Upper lobe of right lung (tissue), 1 donor: Measurements from ENCODE around the gene HEPACAM2. TPM values are rescaled to one million over a fixed set of nuclear protein-coding genes. Genes with fewer than 3 reads are reported as not detected.

Experiments used
- ATAC-seq: fragments of 200-7000 bp; cut with Tn5 transposase; one replicate; pipeline ENCODE4 v1.9.1; 2020; ENCODE audit warnings: mild to moderate bottlenecking, moderate library complexity
- DNase-seq: peaks from one replicate; pipeline ENCODE4 v3.0.0-alpha.2; 2020
- H3K27ac ChIP-seq: fragments of 200-600 bp; one replicate; pipeline ENCODE4 v1.8.0; 2022
- H3K27me3 ChIP-seq: fragments of 200-600 bp; one replicate; pipeline ENCODE4 v1.8.0; 2022; ENCODE audit warnings: mild to moderate bottlenecking
- H3K36me3 ChIP-seq: fragments of 200-600 bp; one replicate; pipeline ENCODE4 v1.8.0; 2022
- H3K4me1 ChIP-seq: fragments of 200-600 bp; one replicate; pipeline ENCODE4 v1.8.0; 2022
- H3K4me3 ChIP-seq: fragments of 200-600 bp; one replicate; pipeline ENCODE4 v1.8.0; 2022; ENCODE audit warnings: mild to moderate bottlenecking
- H3K9me3 ChIP-seq: fragments of 200-600 bp; one replicate; pipeline ENCODE4 v1.8.0; 2022
- intact Hi-C: fragments of 100-400 bp; cut with DNase I; formaldehyde crosslinking; loops from one replicate; pipeline ENCODE4 v1.11.0; 2022
- total RNA-seq: library from RNA; stranded (reverse); fragmentation: NEBNext Ultra II Directional; extraction: Animal tissue kit (Norgen Biotek cat#: 25700); gene quantifications from one replicate; pipeline ENCODE4 v1.2.1, GENCODE V29; 2021
- TF ChIP-seq, protein P1 (sequence below): fragments of 200-600 bp; IDR thresholded peaks from one replicate; pipeline ENCODE4 v1.8.0; 2022; ENCODE audit warnings: antibody characterized with exemption
- donor health status: DM: no; HTN: yes; CAD: no; lungs with severe emphysema.

The HEPACAM2 gene
- total RNA-seq, 1 donor from 2014 or later, result not detected

GRCh38 chr7:93175219-93175618, 51.0 kb downstream of the HEPACAM2 start:
- intact Hi-C loops, result no loop called here
- no peaks in the 10 kb centered on the region for H3K9me3 ChIP-seq
- ATAC-seq (no peak), DNase-seq (no peak)
- TF ChIP-seq, protein P1, sequence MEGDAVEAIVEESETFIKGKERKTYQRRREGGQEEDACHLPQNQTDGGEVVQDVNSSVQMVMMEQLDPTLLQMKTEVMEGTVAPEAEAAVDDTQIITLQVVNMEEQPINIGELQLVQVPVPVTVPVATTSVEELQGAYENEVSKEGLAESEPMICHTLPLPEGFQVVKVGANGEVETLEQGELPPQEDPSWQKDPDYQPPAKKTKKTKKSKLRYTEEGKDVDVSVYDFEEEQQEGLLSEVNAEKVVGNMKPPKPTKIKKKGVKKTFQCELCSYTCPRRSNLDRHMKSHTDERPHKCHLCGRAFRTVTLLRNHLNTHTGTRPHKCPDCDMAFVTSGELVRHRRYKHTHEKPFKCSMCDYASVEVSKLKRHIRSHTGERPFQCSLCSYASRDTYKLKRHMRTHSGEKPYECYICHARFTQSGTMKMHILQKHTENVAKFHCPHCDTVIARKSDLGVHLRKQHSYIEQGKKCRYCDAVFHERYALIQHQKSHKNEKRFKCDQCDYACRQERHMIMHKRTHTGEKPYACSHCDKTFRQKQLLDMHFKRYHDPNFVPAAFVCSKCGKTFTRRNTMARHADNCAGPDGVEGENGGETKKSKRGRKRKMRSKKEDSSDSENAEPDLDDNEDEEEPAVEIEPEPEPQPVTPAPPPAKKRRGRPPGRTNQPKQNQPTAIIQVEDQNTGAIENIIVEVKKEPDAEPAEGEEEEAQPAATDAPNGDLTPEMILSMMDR, result no peak
- no peaks in the 10 kb centered on the region for H3K36me3 ChIP-seq
- H3K4me3 ChIP-seq, result no peak overlapping the region
- no peaks in the 10 kb centered on the region for H3K4me1 ChIP-seq
- H3K27ac ChIP-seq, result no peak overlapping the region
- no peaks in the 10 kb centered on the region for H3K27me3 ChIP-seq

DNA sequence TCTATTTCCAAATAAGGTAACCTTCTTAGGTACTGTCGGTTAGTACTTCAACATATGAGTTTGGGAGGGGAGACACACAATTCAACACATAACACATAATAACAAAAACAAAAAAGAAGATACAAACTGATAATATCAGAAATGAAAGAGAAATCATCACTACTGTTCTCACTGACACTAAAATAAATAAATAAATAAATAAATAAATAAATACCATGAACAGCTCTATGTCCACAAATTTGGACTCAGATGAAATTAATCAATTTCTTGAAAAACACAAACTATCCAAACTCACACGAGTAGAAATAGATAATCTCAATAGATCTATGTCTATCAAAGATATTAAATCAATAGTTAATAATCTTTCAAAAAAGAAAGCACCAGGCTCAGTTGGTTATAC, 53.6 kb downstream of the HEPACAM2 start:
- TF ChIP-seq, protein P1, result no peak
- Histone ChIP-seq H3K36me3 (no peaks in the 10 kb centered on the region), H3K9me3 (no peaks in the 10 kb centered on the region), H3K27ac (no peak overlapping the region), H3K27me3 (no peaks in the 10 kb centered on the region), H3K4me1 (no peaks in the 10 kb centered on the region), H3K4me3 (no peak overlapping the region)
- no peak for ATAC-seq
- DNase-seq, result no peak
- intact Hi-C loops, result no loop called here

DNA sequence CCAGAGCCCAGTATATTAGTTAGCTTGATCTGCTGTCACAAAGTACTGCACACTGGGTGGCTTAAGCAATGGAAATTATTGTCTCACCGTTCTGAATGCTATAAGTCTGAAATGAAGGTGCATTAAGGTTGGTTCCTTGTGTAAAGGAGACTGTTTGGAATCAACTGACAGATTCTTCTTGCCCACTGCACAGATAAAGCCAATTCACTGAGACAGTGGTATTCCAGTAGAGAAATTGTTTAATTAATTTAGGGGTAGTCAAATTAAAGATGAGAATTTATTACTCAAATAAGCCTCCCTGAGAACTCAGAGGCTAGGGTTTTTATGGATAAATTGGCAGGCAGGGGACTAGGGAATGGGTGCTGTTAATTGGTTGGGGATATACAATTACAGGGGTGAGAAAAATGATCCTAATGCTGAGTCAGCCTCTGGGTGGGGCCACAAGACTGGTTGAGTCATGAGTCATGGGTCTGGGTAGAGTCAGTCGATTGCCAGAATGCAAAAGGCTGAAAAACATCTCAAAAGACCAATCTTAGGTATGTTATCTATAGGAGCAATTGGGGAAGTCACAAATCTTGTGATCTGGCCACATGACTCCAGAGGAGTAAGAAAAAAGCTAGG, 54.6 kb downstream of the HEPACAM2 start:
- Histone ChIP-seq H3K27ac (no peak overlapping the region), H3K4me1 (no peaks in the 10 kb centered on the region), H3K27me3 (no peaks in the 10 kb centered on the region), H3K9me3 (no peaks in the 10 kb centered on the region), H3K4me3 (no peak overlapping the region), H3K36me3 (no peaks in the 10 kb centered on the region)
- TF ChIP-seq, protein P1, result no peak
- ATAC-seq (no peak), DNase-seq (no peak)
- intact Hi-C loops, result no loop called here

GRCh38 chr7:93165447-93165846, 60.8 kb downstream of the HEPACAM2 start:
- Histone ChIP-seq H3K36me3 (no peaks in the 10 kb centered on the region), H3K4me1 (no peaks in the 10 kb centered on the region), H3K9me3 (no peaks in the 10 kb centered on the region), H3K4me3 (no peak overlapping the region), H3K27me3 (no peaks in the 10 kb centered on the region), H3K27ac (no peak overlapping the region)
- ATAC-seq (no peak), DNase-seq (no peak)
- TF ChIP-seq, protein P1, result no peak
- intact Hi-C loops, result no loop called here

DNA sequence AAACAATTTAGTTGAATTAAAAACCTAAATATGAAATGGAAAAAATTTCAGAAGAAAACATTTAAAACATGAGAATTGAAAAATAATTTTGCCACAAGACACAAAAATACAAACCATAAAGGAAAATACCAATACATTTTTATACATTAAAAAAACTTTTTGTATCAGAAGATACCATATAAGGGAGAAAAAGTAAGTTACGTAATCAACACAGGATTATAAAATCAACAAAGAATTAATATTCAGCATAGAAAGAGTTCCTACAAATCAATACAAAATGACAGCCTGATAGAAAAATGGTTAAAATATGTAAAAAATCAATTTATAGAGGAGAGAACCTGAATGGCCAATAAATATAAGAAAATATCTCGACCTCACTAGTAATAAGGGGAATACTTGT, 61.5 kb downstream of the HEPACAM2 start:
- no peaks in the 10 kb centered on the region for H3K27me3 ChIP-seq
- no peaks in the 10 kb centered on the region for H3K4me1 ChIP-seq
- no peaks in the 10 kb centered on the region for H3K9me3 ChIP-seq
- no peaks in the 10 kb centered on the region for H3K36me3 ChIP-seq
- TF ChIP-seq, protein P1, result no peak
- H3K4me3 ChIP-seq, result no peak overlapping the region
- intact Hi-C loops, result no loop called here
- DNase-seq, result no peak
- no peak for ATAC-seq
- no peak overlapping the region for H3K27ac ChIP-seq
